DOHH2 (cell line): ENCODE measurements around the gene CHST13.

Experiments used
- H3F3A ChIP-seq: fragments of 200-600 bp; sonication (generic), shearing (Covaris generic); 2 replicates; pipeline ENCODE4 v1.6.0; 2016; ENCODE audit warnings: antibody characterized with exemption, mild to moderate bottlenecking; ENCODE audit not compliant: control insufficient read depth, insufficient read depth
- H3K27ac ChIP-seq: fragments of 200-600 bp; sonication (generic); 2 replicates; pipeline ENCODE4 v1.5.1; 2014; ENCODE audit warnings: low read depth, mild to moderate bottlenecking, low read length, moderate library complexity
- H3K27me3 ChIP-seq: fragments of 200-600 bp; sonication (generic); 2 replicates; pipeline ENCODE4 v1.6.1; 2014; ENCODE audit warnings: mild to moderate bottlenecking, low read length, mixed read lengths; ENCODE audit not compliant: control insufficient read depth
- H3K36me3 ChIP-seq: fragments of 200-600 bp; sonication (generic); 2 replicates; pipeline ENCODE4 v1.6.1; 2014; ENCODE audit warnings: mild to moderate bottlenecking, low read length, moderate library complexity, mixed read lengths; ENCODE audit not compliant: control insufficient read depth
- H3K4me1 ChIP-seq: fragments of 200-600 bp; sonication (generic); 2 replicates; pipeline ENCODE4 v1.6.1; 2014; ENCODE audit warnings: mild to moderate bottlenecking, low read length, mixed read lengths; ENCODE audit not compliant: control insufficient read depth
- H3K4me2 ChIP-seq: fragments of 200-600 bp; sonication (generic); 2 replicates; pipeline ENCODE4 v1.6.0; 2014; ENCODE audit warnings: mild to moderate bottlenecking, low read length, moderate library complexity
- H3K4me3 ChIP-seq: fragments of 200-600 bp; sonication (generic); 2 replicates; pipeline ENCODE4 v1.5.1; 2014; ENCODE audit warnings: mild to moderate bottlenecking, low read length, mixed read lengths
- H3K79me2 ChIP-seq: fragments of 200-600 bp; sonication (generic); 2 replicates; pipeline ENCODE4 v1.6.1; 2014; ENCODE audit warnings: mild to moderate bottlenecking, low read length, mixed read lengths; ENCODE audit not compliant: control insufficient read depth
- H3K9me2 ChIP-seq: fragments of 200-600 bp; sonication (generic); replicated peaks from 2 replicates; pipeline ENCODE4 v1.6.1; 2014; ENCODE audit warnings: mild to moderate bottlenecking, low read length, mixed read lengths; ENCODE audit not compliant: control insufficient read depth
- H3K9me3 ChIP-seq: fragments of 200-600 bp; sonication (generic); 2 replicates; pipeline ENCODE4 v1.6.1; 2014; ENCODE audit warnings: antibody characterized with exemption, low read length, mixed read lengths; ENCODE audit not compliant: control insufficient read depth, insufficient read depth
- H4K20me1 ChIP-seq: fragments of 200-600 bp; sonication (generic); 2 replicates; pipeline ENCODE4 v1.6.0; 2014; ENCODE audit warnings: low read depth, mild to moderate bottlenecking, antibody characterized with exemption, low read length, moderate library complexity; ENCODE audit not compliant: control insufficient read depth, insufficient read depth
- CTCF ChIP-seq: fragments of 200-600 bp; sonication (generic); IDR thresholded peaks from one replicate; pipeline ENCODE4 v1.5.1; 2014; ENCODE audit warnings: antibody characterized with exemption, mild to moderate bottlenecking, low read depth, low read length; ENCODE audit not compliant: poor library complexity, severe bottlenecking
- EZH2phosphoT487 ChIP-seq: fragments of 200-600 bp; sonication (generic); IDR thresholded peaks from 2 replicates; pipeline ENCODE4 v1.6.1; 2017; ENCODE audit warnings: borderline replicate concordance, mild to moderate bottlenecking, antibody characterized with exemption, low read length, moderate library complexity, mixed read lengths

CHST13 gene

DNA sequence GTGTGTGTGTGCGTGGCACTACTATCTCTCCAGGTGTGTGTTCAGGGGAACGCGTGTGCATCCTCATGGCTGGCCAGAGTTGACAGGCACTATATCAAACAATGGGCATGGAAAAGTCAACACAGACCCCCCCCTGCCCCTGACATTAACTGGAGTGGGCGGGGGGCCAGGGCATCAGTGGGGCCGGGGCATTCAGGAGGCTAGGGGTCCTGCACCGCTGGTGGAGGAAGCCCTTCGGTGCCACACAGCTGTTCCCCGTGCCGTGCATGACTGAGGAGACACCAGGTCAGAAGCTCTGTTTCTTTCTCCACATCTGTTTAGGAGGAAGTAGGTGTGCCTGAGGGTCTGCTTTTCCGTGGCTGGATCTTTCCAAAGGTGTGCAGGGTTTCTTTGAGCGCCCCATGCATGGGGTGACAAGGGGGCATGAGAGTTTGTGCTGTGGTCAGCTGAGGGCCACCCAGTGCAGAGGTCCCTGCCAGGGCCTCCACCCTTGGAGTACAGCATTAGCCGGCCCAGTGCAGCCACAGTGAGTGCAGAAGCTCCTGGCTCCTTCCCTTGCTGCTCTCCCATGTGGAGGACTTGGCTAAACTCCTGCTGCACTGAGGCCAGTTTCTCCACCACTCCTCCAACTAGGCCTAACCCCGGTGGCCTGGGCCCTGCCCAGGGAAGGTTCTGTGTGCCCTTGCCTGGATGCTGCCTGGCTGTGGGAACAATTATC is 27.3 kb downstream of the CHST13 start:
- Histone ChIP-seq H3K4me1 (no peaks in the 10 kb centered on the region), H3K27ac (no peak overlapping the region), H3K36me3 (no peaks in the 10 kb centered on the region), H3K9me3 (no peaks in the 10 kb centered on the region), H3K79me2 (no peaks in the 10 kb centered on the region), H3K4me3 (no peak overlapping the region), H3K27me3 (no peaks in the 10 kb centered on the region), H3K4me2 (no peak overlapping the region), H3F3A (no peaks in the 10 kb centered on the region), H4K20me1 (no peaks in the 10 kb centered on the region), H3K9me2 (no peaks in the 10 kb centered on the region)
- TF ChIP-seq CTCF (no peak), EZH2phosphoT487 (no peak)

- Histone ChIP-seq H3K4me1 (no peaks in the 10 kb centered on the region), H3K4me2 (no peak overlapping the region), H3K9me3 (no peaks in the 10 kb centered on the region), H4K20me1 (no peaks in the 10 kb centered on the region), H3K27me3 (no peaks in the 10 kb centered on the region), H3K79me2 (no peaks in the 10 kb centered on the region), H3K4me3 (no peak overlapping the region), H3F3A (no peaks in the 10 kb centered on the region), H3K9me2 (no peaks in the 10 kb centered on the region), H3K36me3 (no peaks in the 10 kb centered on the region), H3K27ac (no peak overlapping the region)
- TF ChIP-seq EZH2phosphoT487 (no peak), CTCF (no peak)
Observed at GRCh38 chr3:126551839-126552687, 28.1 kb downstream of the CHST13 start.

DNA sequence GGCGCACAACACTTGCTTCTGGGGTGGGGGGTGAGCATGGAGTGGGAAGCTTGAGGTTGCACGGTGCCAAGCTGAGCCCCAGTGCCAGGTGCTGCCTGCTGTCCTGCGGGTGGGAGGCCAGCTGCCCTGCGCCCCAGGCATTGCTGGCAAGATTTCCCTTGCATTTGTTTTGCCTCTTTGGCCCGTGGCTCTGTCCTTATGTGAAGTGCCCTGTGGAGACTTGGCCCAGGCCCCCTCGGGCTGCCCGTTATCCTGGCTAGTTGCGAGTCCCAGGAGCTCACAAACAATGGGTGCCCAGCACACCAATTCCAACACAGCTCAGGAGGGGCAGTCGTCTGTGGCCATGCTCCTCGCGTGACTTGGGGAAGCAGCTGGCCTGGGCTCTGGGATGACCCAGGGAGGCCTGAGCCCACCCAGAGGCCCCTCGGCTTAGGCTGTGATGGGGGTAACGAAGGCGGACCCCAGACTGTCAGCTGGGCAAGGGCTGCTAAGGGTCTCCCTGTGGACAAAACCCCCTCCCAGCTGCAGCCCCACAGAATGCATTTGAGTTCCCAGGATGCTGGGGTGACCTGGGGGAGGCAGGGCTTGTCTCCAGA is 28.8 kb downstream of the CHST13 start:
- H3K9me3 ChIP-seq, result no peaks in the 10 kb centered on the region
- no peaks in the 10 kb centered on the region for H3K79me2 ChIP-seq
- H3K4me1 ChIP-seq, result no peaks in the 10 kb centered on the region
- no peaks in the 10 kb centered on the region for H3K36me3 ChIP-seq
- H3K27ac ChIP-seq, result no peak overlapping the region
- H4K20me1 ChIP-seq, result no peaks in the 10 kb centered on the region
- no peak overlapping the region for H3K4me2 ChIP-seq
- TF ChIP-seq CTCF, result no peak
- TF ChIP-seq EZH2phosphoT487, result no peak
- H3K4me3 ChIP-seq, result no peak overlapping the region
- no peaks in the 10 kb centered on the region for H3K27me3 ChIP-seq
- no peaks in the 10 kb centered on the region for H3K9me2 ChIP-seq
- H3F3A ChIP-seq, result no peaks in the 10 kb centered on the region
